ENCODE measurements around the gene SLC35F3.

DNA sequence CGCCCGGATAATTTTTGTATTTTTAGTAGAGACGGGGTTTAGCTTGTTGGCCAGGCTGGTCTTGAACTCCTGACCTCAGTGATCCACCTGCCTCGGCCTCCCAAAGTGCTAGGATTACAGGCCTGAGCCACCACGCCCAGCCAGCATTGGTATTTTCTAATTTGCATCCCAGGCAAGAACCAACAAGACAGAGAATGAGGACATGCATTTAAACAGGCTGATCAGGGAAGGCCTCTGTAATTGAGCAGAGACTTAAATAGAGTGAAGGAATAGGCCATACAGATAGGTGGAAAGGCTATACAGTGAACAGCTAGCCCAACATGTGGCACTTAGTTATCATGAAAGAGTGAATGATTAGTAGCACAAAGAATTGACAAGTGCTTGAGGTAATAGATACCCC is 230.4 kb downstream of the SLC35F3 start:
- no peak for TF ChIP-seq CTCF (optimal IDR thresholded peaks at IDR 0.05 in 1 of 3, IDR thresholded peaks at IDR 0.05 in 1 of 3, conservative IDR thresholded peaks at IDR 0.05 in 1 of 3; ENCODE audit: extremely low read depth in 1 of 3, insufficient read depth in 2 of 3, low read length in 3 of 3)
- TF ChIP-seq EZH2 (IDR thresholded peaks at IDR 0.05; ENCODE audit: low read length) = no peak
